Skeletal muscle cell (primary cell): Measurements from ENCODE around the gene EXOSC7.
A peak's percentile ranks its signal among the peaks of the same experiment; 100 is the strongest.
"Not testable (repeated sequence)": the region's sequence is repeated elsewhere in the genome, so short reads cannot be mapped to it uniquely, and the experiment has no call there.

Experiments
- DNase-seq: peaks from one replicate; pipeline ENCODE4 v3.0.0-alpha.2; 2010; ENCODE audit warnings: low read depth
- H3K4me3 ChIP-seq: 2 replicates; pipeline ENCODE4 v1.5.1; 2011; ENCODE audit warnings: low read depth, mild to moderate bottlenecking, control low read depth, low read length, moderate library complexity

The EXOSC7 gene

DNA sequence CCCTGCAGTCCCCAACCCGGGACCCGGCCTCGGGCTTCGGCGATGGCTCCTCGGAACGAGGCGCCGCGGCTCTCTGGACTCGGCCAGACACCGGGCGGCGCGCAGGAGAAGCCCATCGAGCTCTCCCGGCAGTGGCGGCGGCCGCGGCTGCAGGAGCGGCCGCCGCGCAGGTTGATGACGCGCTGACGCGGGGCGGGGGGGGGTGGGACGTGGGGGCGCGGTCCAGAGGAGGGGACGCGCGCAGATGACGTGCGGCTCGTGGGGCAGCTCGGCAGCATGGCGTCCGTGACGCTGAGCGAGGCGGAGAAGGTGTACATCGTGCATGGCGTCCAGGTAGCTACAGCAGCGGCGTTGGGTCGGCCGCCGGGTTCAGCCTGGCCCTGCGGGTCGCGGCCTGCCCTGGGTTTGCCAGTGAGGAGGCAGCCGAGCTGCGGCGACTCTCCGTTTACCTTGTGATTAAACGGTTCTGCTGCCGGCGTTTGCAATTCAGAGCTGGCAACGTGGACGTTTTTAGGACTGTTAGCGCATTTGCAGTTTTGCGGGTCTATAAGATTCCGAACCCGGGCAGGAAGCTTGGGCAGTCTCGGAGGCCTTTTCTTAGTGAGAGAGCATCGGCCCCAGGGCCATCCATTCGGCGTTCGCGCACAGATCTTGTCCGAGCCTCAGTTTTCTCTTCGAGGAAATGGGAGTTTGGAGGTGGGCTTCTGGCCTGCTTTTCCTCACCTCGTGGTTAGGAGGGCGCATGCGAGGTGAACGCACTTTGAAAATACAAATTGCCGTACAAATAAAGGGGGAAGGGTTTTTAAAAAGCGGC, at the start of gene EXOSC7, which contains the start of gene ZDHHC3:
EXOSC7 (plus strand) TSS at position 243 of the 814 bp plus-strand sequence; CDS start at position 277, 34 bp downstream.
ZDHHC3 (minus strand) TSS at position 173 of the 814 bp plus-strand sequence. CDS start 16,738 bp downstream, outside the sequence.
- peak; percentile 56 for DNase-seq
- H3K4me3 ChIP-seq, result peak within 1 kb of the TSS; percentile 94

DNA sequence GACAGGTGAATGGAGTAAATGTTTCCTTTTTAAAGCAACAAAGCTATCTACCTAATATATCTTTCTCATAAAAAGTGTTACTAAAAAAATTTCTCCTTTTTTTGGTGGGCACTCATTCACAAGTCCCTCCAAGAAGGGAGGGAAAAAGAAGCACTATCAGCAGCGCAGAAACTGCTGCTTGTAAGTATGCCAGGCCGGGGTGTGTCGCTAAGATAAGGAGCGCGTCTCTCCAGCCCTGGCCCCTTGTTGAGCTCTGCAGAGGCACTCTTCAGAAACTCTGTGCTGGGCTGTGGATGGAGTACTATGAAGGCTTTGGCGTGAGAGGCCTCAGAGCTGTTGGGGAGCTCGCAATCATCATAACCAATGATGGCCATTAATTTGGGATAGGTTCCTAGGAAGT, 49.1 kb upstream of the EXOSC7 start:
- DNase-seq, result no peak
- H3K4me3 ChIP-seq, result no peak overlapping the region

DNA sequence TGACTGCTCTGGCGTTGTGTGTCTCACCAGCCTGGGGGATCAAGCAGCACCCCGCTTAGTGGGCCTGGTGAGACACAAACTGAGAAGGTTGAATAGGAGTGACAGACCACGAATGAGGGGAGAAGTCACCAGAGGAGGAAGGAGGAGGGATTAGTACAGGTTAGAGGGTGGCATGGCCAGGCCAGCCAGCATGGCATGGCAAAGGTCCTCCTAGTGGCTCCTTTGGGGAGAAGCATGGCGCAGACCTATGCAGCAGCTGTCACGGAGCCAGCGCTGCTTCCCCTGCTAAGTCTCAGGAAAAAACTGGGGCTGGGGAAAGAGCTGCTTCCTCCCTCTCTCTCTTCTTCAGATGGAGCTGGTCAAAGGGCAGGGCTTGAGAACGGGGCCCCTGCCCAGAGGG, 48.7 kb upstream of the EXOSC7 start:
- DNase-seq, result no peak

DNA sequence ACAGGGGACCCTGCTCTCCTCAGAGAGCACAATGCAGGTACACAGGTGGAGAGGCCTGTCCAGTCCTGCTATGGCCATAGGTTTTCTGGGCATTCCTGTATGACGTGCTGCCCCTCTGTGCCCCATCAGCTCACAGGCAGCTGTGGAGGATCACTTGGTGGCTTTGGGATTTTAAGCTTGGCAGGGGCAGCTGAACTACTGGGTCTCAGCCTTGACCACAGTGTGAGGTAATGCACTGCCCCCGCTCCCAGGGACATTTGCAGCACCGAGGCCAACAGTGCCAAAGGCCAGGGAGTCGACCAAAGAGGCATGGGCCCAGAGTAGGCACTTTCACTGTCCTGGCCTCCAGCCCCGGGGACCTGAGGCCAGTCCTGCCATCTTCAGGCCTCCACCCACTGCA, 46.3 kb upstream of the EXOSC7 start:
- no peak overlapping the region for H3K4me3 ChIP-seq
- DNase-seq, result no peak

More for the DNA sequence above, 48.7 kb upstream of the EXOSC7 start:
- H3K4me3 ChIP-seq, result no peak overlapping the region

DNA sequence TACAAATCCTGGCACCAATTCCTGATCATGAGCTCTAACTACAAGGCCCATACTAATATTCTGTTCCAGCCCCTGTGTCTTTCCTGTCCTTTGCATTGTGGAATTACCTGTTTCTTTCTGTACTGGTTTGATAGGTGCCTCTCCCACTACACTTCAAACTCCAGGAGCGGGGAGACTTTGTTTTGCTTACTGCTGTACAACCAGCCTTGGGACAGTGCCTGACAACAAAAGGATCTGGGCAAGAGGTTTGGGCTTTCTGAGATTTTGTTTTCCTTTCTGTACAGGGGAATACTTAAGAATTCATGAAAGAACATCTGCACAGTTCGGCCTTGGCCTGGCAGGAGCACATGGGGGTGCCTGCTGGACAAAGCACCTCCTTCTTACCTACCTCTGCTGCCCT, 45.1 kb upstream of the EXOSC7 start:
- no peak for DNase-seq
- H3K4me3 ChIP-seq, result no peak overlapping the region

DNA sequence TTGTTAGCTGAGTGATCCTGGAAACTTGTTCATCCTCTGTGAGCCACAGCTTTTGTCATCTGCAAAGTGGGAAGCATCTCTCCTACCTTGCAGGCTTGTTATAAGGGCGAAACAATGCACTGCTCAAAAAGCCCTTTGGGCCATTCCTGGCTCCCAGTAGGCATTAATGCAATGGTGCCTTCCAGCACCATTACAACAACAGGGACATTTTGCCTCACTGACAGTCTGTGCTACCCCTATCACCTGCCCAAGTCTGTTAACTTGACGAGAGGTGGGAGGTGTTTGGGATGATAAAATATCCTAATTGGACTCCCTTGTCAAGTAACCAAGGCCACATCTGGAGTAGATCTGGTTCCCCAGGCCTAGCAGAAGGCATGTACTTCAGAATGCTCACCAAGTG, 44.3 kb upstream of the EXOSC7 start:
- DNase-seq, result no peak
- H3K4me3 ChIP-seq, result no peak overlapping the region

DNA sequence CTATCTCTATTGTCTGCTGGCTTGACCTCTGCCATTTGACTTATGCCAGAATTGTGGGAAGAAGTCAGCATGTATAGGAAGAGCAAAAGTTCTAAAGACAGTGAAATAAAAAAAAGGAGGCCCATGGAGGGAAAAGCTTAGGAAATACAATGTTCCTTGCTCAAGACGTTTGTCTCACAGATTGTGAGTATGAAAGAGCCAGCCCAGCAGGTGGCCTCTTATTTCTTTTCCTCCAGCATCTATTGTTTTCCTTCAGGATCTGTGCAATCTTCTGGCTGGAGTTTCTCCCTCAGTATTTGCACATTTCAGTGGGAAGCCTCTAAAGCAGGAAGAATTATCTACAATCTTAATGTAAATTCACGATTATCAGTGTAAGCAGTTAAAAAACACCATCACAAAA, 43.8 kb upstream of the EXOSC7 start:
- no peak for DNase-seq
- no peak overlapping the region for H3K4me3 ChIP-seq

DNA sequence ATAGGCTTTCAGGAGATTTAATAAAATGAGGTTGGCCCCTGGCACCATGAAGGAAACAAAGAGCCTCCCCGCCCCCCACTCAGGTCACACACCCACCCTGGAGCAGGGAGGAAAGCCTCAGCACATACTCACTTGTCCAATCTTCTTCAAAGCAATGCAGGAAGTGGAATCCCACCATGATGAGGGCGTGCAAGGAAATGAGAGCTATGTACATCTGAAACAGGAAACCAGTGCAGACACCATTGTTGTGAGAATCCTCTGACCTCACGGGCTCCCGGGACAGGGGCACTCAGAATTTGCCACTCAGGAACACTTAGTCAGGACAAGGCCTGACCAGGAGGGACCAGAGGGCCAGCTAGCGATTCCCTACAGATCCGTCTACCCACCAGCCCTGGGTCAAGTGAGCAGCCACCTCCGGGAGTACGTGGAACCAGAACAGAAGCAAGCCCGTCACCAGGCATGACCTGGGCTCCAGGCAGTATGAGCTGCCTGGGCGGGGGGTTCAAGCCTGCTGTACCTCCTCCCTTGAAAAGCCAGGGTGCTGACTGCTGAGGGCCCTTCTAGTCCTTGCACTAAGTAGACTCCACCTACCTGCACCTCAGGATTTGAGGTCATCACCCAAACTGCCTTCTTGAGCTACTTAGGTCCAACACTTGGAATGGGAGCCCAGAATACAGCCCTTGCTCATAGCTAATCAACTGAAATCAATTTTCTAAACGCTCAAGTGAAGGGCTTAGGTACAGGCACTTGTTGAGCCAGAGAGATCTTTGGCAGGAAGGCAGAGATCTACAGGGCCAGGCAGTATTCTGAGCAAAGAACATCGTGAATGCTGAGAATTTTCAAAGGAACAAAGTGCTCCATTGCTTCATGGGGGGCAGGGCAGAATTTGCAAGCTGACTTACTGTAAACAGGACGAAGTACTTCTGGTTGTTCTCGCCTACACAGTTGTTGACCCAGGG, 42.8 kb upstream of the EXOSC7 start:
- no peak overlapping the region for H3K4me3 ChIP-seq
- no peak for DNase-seq

DNA sequence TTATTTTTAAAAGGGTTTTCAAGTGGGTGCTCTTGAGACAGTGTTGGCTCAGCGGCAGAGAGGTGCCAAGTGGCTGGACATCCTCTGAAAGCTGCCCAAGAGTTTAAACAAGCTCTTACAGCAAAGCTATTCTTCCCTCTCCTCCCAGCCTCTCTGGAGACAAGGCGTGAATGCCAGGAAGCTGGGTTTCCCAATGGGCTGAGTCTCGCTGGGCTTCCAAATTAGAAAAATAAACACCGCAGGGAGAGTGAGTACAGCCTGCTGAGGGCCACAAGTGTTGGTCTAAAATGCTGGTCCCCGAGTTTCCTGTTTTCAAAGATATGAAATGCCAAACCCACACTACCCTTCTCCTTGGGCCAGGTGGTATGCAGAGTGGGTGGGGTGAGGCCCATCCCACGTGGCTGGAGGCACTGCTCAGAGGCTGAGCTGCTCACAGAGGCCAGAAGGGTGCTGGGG, 36.4 kb upstream of the EXOSC7 start:
- H3K4me3 ChIP-seq, result no peak overlapping the region
- DNase-seq, result no peak

DNA sequence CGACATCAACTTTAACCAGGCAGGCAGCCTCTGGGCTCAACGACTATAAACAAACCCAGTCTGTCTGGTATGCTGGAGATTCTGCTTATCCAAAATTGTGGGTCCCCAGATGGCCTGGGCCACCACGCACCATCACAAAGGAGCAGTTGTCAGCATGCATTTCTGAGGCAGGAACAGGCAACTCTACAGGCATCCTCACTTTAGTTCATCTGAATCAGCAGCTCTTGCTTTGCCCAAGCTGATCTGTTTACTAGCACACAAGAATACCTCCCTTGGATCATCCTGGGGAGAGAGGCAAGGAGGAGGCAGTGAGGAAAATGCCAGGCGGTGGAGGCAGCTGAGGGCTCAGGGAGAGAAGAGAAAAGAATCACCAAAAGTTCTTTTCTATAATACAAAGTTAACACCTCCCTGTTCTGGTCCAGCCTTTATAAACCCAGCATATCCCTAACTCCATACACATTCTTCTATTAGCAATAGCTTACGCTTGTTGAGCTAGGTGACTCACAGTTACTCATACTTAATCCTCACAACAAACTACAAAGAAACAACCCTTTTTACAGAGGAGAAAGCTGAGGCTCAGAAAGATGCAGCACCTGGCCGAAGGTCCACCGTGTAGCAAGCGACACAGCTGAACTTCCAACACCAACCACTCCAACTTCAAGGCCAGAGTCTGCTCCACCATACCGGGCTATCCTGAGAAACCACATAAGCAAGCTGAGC, 33.7 kb upstream of the EXOSC7 start:
- H3K4me3 ChIP-seq, result no peak overlapping the region
- no peak for DNase-seq

DNA sequence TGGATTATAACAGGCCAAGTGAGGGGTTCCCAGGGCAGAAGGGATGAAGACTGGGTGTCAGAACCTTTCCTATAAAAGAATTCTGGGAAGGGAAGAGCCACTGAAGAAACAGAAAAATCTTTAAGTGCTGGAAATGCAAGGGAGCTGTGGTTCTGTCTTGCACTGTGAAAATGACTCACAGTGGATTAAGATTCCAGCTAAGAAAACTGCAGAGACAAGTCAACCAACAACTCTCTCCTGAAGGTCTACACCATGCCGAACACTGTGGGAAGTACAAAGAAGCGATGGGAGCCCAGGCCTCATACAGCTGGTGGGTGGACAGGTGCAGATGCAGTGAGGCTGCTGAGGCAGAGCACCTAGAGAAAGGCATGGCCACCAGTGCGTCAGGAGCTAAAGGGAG, 27.8 kb upstream of the EXOSC7 start:
- no peak overlapping the region for H3K4me3 ChIP-seq
- DNase-seq, result no peak

DNA sequence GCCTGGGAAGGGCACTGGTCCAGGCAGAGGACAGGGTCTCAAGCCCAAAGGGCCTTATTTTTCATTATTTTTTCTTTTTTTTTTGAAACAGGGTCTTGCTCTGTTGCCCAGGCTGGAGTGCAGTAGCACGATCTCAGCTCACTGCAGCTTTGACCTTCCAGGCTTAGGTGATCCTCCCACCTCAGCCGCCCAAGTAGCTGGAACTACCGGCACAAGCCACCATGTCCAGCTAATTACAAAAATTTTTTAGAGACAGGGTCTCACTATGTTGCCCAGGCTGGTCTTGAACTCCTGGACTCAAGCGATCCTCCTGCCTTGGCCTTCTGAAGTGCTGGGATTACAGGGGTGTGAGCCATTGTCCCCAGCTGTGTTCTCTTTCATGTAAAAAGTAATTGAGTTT, 26.3 kb upstream of the EXOSC7 start:
- DNase-seq, H3K4me3 ChIP-seq: not testable (repeated sequence)

DNA sequence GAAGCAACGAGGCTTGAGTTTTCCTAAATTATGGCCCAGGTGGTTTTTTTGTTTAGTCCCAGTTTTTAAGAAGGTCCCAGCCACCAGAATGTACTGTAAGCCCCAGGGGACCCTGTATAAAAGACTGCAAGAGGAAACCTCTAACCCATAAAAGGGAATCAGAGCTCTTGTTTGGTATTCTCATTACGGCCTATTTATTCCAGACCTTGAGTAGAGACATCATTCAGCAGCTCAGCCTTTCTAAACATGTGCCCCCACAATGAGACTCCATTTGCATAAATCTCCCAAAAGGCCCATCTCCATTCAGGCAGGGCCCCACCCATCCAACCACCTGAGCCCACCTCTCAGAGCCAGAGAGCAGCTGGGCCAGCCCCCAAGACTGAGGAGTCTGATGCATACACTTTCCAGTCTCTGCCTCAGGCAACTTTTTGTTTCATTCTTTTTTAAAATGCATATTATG, 25.7 kb upstream of the EXOSC7 start:
- H3K4me3 ChIP-seq, result no peak overlapping the region
- no peak for DNase-seq

DNA sequence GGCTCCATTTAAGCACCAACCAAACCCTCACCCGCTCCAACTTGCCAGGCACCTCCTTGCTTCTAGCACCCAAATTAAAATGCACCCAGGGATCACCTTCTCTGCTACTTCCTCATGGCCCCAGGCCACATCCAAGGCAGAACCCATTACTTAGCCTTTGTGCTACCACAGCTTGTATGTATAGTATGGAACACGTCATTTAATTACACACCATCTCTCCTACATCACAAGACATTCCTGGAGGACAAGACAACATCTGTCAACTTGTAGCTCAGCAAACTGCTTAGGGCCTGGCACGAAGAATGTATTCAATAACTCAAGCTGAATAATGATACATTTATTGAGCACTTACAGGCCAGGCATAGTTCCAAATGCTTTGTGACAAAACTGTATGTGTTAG, 23.4 kb upstream of the EXOSC7 start:
- H3K4me3 ChIP-seq, result no peak overlapping the region
- no peak for DNase-seq

DNA sequence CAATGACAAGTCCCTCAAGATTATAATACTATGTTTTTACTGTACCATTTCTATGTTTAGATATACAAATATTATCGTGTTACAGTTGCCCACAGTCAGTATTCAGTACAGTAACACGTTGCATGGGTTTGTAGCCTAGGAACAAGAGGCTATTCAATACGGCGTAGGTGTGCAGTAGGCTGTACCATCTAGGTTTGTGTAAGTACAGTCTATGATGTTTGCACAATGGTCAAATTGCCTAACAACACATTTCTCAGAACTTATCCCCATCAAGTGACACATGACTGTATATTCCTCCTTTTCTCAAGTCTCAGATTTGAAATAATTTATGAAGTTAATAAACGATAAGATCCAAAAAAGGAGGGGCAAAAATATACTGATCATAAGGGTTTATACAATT, 21.7 kb upstream of the EXOSC7 start:
- no peak overlapping the region for H3K4me3 ChIP-seq
- DNase-seq, result no peak

DNA sequence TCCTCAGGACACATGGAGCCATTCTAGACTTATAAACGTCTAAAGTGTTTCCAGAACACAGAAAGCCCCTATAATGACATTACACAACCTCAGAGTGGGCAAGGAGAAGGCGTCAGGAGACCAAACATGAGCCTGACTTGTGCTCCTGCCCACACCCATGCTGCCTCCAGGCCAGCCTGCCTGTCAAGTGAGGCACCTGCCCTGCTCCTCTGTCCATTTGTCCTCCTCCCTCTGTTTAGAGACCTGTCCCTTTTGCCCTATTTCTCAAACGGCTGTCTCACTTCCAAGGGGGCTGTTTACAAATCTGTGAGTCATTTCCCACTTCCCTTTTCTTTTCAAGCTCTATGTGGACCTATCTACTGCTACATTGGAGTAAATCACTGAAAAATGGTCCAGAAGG, 21.1 kb upstream of the EXOSC7 start:
- no peak overlapping the region for H3K4me3 ChIP-seq
- no peak for DNase-seq

DNA sequence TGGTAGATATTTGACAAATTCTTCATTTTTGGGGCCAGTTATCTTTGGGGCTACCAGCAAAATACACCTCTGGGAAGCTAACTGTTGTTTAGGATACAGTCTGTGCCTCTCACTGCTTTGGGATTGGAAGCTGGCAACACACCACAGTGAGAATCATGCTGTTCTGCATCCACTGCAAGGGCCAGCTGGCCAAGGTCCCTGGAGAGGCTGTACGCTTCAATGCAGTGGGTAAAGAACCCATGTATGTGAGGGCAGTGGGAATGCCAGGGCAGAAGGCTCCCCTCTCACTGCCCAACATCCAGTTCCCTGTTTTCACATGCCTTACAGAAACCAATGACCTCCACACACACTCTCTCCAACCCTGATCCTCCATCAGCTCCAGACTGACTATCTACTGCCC, 20.1 kb upstream of the EXOSC7 start:
- DNase-seq, result no peak

DNA sequence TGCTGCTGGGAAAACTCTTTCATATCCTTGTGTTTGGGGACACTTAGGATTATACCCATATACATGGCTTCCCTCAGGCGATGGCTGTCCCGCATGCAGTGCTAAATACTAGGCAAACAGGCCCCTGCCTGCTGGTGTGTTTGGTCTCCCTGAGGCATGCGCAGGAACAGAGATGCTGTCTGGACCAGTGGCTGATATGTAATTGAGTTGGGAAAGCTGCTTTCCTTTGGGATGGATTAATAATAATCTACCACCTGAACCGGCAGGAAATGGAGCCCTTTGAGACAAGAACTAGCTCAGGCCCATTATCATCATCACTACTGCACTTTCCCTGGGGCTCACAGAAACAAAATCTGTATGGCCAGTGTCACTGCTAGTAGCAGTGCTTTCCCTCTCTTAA, 18.1 kb upstream of the EXOSC7 start:
- DNase-seq, result no peak
- H3K4me3 ChIP-seq, result no peak overlapping the region

More for the DNA sequence above, 20.1 kb upstream of the EXOSC7 start:
- H3K4me3 ChIP-seq, result no peak overlapping the region

DNA sequence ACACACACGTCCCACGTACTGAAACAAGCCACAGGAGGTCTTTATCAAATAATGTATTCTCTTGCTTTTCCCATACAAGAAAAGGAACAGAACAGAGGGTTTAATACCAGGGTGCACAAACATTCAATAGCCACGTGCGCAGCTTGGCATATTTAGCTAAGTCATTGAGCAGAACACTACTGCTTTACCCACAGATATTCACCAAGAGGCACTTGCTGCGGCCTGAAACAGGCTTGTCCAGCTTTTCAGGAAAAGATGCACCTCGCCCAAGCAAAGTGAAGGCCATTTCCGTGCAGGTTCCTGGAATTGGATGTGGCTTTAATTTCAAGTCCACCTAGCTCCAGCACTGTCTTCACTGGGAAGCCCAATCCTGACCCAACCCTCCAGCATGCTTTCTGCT, 17.7 kb upstream of the EXOSC7 start:
- no peak for DNase-seq
- H3K4me3 ChIP-seq, result no peak overlapping the region
